ENCODE measurements around the gene LRRK1.

DNA sequence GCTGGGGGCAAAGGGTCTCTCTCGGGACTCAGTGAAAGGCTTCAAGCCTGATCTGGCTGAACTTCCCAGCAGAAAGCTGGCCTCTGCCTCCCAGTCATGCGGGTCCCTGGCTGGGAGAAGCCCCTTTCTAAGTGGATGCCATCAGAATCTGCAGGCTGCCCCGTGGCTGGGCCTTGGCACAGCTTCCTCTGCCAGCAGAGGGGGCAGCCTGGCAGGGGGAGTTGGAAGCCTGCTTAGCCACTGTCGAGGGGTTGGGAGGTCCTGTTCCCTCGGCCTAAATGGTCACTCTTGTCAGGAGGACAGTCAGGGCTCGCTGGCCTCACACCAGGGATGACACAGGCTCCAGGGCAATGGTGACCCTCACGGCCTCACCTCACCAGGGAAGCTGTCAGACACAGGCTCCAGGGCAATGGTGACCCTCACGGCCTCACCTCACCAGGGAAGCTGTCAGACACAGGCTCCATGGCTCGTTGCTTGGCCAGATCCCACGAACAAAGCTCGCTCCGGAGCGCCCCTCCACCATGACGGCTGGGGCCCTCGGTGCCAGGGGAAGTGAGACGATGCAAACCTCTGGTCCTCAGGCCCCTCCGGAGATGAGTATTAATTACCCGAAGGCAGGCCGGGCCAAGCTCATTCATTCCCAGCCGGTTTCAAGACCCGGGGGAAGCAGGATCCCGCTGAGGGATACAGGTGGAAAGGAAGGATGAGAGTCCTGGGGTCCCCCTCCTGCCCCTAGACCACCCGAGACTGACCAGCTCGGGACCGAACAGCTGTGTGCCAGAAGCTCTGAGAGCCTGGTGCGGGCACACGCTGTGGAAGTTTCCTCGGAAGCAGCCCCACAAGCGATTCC, 181.7 kb downstream of the LRRK1 start:
- TF ChIP-seq, protein P1, sequence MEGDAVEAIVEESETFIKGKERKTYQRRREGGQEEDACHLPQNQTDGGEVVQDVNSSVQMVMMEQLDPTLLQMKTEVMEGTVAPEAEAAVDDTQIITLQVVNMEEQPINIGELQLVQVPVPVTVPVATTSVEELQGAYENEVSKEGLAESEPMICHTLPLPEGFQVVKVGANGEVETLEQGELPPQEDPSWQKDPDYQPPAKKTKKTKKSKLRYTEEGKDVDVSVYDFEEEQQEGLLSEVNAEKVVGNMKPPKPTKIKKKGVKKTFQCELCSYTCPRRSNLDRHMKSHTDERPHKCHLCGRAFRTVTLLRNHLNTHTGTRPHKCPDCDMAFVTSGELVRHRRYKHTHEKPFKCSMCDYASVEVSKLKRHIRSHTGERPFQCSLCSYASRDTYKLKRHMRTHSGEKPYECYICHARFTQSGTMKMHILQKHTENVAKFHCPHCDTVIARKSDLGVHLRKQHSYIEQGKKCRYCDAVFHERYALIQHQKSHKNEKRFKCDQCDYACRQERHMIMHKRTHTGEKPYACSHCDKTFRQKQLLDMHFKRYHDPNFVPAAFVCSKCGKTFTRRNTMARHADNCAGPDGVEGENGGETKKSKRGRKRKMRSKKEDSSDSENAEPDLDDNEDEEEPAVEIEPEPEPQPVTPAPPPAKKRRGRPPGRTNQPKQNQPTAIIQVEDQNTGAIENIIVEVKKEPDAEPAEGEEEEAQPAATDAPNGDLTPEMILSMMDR (IDR thresholded peaks at IDR 0.05), result no peak
- TF ChIP-seq POLR2A (IDR thresholded peaks at IDR 0.05), result no peak

All from esophagus squamous epithelium (tissue), 4 donors.